ENCODE results near the gene MAGEB3.

MAGEB3 gene

GRCh38 chrX:30280428-30280827 is 50.0 kb downstream of the MAGEB3 start:
- DNase-seq: no peak

DNA sequence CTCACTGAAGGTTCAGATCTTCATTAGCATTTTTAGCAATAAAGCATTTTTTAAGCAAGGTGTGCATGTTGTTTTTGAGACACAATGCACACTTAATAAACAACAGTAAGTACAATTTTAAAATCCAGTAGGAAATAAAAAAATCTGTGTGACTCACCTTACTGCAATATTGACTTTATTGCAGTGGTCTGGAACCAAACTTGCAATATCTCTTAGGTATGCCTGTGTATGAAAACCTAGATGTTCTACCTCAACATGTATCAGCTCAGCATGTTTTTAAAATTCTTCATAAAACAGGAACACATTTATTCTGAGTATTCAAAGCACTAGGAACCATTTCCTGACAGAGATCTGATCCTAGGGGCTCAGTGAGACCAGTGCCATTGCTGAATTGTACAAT is 52.1 kb downstream of the MAGEB3 start:
- DNase-seq: no peak

DNA sequence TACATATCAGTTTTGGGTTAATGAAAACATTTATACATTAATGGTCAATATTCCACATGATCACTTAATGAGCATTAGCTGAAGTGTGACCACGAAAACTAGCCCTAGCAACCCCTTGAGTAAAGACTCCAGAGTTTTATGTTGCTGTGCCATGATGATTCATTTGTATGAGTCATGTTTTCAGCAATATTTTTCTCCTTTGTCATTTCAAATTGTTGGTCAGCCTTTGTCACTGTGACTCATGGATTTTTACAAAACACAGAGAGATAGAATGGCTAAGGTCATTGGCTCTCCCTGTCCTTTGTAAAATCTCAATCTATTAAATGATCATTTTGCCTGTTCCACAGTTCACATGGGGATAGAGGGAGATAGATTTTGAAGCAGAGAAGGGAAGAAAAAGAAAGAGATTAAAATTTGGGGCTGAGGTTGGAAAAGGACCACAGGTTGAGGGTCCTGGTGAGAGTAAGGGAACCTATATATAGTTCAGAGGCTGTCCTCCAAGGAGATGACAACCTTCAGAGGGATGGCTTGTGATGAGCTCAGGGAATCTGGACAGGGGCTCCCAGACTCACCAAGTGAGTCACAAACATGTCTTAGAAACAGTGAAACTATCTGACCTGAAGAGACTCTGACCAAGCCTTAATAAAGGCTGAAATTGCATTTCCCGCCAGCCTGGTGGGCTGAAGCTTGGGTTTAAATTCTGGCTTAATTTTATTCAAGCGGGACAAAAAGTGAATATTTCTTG is 53.2 kb downstream of the MAGEB3 start:
- DNase-seq: peak; percentile 65

All from inflammatory macrophage treated with lipopolysaccharide for 4 hours (primary cell).